ENCODE measurements around the gene MTERF1.
"Not testable (repeated sequence)": the region's sequence is repeated elsewhere in the genome, so short reads cannot be mapped to it uniquely, and the experiment has no call there.

MTERF1 gene

GRCh38 chr7:91883676-91884362 lies 3.3 kb upstream of the MTERF1 start:
- no peak for DNase-seq

- no peak for DNase-seq
These were observed 488 bp downstream of the MTERF1 start for GRCh38 chr7:91880016-91880412.

- no peak for DNase-seq
These were observed 3.9 kb downstream of the MTERF1 start for GRCh38 chr7:91876391-91877133.

DNA sequence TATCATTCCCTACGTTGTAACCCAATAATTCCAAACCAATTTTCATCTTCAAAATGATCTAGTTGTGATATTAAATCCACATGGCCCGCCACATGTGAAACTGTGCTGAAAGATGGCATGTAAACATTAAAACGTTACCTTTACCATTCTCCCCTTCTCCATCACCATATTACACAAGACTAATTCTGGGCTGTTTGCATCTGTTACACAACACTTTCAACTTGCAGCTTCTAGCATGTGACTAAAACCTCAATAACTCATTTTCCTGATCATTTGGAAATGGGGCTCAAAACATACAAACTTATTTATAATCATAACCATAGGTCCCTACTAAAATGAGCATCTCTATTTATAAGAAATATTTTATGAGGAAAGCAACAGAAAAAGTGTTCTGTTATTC lies 4.7 kb downstream of the MTERF1 start:
- no peak for DNase-seq

- DNase-seq: no peak
These were observed 7.6 kb downstream of the MTERF1 start for GRCh38 chr7:91872928-91873327.

GRCh38 chr7:91872069-91872468 lies 8.4 kb downstream of the MTERF1 start:
- no peak for DNase-seq

DNA sequence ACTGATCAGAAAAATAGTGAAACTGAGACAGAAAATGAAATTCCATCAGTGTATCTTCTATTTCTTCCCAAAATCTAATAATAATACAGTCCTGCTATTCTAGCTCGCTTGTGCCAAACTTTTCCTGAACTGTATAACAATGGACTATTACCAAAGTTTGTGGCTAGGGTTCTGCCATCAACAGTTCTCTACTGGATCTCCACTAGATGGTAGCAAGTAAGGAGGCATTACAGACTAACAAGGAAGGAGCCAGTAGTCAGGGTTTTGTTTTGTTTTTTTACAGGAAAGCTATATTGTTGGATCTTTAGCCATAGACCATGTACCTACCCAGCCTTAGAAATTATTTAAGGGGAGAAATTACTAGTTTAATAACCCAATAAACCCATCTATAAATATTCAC lies 10.8 kb downstream of the MTERF1 start:
- no peak for DNase-seq

DNA sequence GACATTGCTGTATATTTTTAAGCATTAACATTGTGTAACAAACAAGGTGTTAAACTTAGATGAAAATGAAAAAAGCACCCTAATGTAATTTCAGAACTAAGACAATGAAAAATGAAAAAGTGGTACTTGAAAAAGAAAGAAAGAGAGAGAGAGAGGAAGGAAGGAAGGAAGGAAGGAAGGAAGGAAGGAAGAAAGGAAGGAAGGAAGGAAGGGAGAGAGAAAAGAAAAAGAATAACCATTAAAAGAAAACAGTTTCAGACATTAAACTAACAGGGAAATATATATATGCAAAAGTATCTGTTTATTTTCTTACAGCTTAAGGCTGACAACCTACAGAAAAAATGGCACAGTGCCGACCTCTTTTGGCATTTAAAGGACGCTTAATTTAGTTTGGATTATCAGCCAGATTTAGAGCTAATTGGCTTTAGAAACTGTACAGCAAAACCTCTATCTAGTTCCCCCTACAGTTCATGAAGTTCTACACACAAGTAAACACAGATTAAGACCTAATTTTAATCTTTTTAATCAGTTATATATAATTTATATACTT lies 13.8 kb downstream of the MTERF1 start:
- no peak for DNase-seq

- DNase-seq: no peak
These were observed 15.0 kb downstream of the MTERF1 start for GRCh38 chr7:91865511-91865910.

DNA sequence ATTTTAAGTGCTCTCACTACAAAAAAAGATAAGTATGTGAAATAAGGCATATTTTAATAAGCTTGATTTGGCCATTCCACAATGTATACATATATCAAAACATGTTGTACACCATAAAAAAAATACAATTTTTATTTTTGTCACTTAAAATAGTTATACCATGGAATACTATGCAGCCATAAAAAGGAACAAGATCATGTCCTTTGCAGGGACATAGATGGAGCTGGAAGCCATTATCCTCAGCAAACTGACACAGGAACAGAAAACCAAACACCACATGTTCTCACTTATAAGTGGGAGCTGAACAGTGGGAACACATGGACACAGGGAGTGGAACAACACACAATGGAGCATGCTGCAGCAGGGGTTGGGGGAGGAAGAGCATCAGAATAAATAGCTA lies 15.9 kb downstream of the MTERF1 start:
- DNase-seq: not testable (repeated sequence)

DNA sequence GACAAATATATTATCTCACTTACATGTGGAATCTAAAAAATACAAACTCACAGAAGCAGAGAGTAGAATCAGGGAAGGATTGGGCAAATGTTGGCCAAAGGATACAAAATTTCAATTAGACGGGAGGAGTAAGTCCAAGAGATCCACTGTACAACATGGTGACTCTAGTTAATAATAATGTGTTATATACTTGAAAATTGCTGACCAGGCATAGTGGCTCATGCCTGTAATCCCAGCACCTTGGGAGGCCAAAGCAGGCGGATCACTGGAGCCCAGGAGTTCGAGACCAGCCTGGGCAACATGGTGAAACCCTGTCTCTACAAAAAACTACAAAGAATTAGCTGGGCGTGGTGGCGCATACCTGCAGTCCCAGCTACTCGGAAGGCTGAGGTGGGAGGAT lies 16.4 kb downstream of the MTERF1 start:
- no peak for DNase-seq

DNA sequence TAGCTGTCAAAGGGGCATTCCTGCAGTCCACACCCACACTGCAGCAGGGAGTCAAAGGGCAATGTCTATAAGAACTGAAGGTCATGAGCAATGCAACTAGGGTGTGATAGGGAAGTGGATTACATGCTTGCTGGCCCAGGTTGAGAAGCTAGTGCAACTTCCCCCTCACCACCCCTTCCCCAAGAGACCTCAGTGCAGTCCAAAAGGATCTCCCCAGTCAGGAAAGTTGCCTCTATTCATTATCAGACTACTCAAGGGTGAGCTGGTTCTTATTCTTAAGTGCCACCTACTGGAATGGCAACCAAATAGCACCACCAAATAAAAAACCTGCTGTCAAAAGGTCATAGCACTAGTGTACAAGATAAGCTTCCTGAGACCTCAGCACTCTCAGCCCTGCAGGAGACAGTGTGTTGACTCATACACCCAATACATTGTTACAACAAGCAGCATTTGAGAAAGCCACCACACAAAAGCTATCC lies 28.2 kb downstream of the MTERF1 start:
- DNase-seq: no peak

GRCh38 chr7:91850455-91850854 lies 30.0 kb downstream of the MTERF1 start:
- DNase-seq: no peak

DNA sequence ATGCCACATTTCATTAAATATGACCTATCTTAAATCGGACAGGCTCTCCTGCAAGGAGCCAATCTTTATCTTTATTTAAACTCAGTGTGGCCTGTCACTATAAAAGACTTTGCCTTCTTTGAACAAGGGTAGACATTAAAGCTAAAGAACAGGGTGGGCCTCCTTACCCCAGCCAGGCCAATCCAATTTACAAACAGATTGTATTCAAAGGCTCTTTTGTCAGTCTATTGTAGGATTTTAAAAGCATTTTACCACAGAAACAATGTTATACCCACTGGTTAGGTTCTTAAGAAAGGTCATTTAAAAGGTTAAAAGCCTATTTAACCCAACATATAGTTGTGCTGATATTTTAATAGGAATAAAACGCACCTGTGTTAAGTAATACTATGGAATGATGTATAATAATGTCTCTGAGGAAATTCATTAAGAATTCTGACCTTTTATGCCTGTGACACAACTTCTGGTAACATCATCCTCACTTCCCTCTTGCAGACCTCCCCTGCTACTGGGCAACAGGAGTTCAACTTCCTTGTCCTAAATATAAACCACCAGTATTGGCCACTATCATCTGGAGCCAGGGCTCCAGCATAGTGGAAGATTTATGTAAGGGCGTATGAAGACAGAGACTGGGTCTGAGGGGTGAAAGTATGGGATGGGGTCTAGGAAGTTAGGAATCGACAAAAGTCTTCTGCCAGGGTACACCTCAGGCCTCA lies 32.5 kb downstream of the MTERF1 start:
- DNase-seq: no peak

DNA sequence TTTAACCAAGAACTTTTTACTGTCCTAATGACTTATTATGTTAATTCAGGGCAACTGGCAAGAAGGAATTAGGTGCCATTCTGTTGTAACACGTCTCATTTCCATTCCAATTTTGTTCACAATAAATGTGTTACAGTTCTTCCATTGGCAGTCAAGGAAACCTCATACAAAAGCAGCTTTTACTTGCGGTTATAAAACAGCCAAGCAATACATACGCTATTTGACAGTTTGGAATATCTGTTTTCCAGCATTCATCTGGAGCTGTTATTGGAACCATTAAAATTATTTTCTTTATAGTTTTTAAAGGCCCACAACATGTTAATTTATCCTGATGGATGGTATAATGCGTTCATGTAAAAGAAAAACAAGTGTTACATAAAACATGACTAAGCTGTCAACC lies 33.3 kb downstream of the MTERF1 start:
- DNase-seq: no peak

- no peak for DNase-seq
These were observed 34.1 kb downstream of the MTERF1 start for GRCh38 chr7:91846436-91846835.

- DNase-seq: no peak
These were observed 36.7 kb downstream of the MTERF1 start for GRCh38 chr7:91843831-91844230.

GRCh38 chr7:91838439-91838838 lies 42.1 kb downstream of the MTERF1 start:
- no peak for DNase-seq

DNA sequence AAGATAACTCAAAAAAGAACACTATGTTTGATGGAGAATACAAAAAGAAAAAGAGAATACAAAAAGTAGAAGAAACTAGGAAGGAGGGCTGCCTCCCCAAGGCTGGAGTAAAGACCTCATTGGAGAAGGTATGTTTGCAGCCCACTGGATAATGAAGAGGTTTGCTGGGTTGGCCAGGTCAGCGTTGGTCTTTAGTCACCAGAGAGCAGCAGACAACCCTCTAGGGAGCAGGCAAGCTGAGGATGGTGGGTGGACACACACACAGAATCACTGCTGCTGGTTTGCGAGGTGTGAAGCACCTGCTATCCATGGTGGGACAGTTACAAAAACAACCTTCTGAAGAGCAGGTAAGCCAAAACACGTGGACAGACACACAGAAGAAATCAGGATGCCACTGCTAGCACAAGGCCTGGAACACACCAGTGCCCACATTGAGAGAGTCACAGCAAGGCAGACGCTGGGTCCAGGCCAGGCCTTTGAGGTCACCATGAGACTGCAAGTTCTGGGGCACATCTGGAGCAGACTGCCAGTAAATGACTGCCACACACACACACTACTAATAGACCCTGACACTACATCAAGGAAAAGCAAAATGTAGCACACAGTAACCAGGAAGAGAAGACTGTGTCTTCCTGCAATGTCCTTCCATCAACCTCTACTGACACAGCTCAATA lies 43.0 kb downstream of the MTERF1 start:
- DNase-seq: no peak

GRCh38 chr7:91835826-91836368 lies 44.6 kb downstream of the MTERF1 start:
- DNase-seq: no peak

GRCh38 chr7:91835091-91835825 lies 45.2 kb downstream of the MTERF1 start:
- DNase-seq: no peak

DNA sequence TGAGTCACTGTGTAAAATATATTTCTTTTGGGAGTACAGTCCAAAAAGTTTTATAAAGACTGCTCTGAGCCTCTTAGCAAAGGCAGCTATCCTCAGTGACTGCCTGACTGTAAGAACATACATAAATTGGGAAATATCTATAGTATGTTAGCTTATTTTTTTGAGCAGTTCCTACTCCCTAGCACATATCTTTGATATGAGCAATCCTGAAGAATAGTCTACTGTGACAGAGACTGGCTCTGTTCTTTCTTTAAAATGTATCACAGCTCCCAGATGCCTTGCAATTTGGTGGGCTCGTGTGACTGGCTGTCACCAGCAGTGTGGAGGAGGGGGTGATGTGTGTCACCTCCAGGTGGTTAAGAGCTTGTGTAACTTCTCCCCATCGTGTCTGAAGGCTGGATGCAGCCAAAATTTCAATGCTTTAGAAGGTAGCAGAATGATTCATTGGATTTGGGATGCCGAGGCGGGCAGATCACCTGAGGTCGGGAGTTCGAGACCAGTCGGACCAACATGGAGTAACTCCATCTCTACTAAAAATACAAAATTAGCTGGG lies 47.9 kb downstream of the MTERF1 start:
- DNase-seq: no peak
